Putamen (tissue), 1 donor: ENCODE data around the gene UBE2I.
"Not testable (repeated sequence)": the region's sequence is repeated elsewhere in the genome, so short reads cannot be mapped to it uniquely, and the experiment has no call there.

Experiments used
- DNase-seq: peaks from one replicate; pipeline ENCODE4 v3.0.0-alpha.2; 2016; ENCODE audit warnings: low spot score

UBE2I gene

DNA sequence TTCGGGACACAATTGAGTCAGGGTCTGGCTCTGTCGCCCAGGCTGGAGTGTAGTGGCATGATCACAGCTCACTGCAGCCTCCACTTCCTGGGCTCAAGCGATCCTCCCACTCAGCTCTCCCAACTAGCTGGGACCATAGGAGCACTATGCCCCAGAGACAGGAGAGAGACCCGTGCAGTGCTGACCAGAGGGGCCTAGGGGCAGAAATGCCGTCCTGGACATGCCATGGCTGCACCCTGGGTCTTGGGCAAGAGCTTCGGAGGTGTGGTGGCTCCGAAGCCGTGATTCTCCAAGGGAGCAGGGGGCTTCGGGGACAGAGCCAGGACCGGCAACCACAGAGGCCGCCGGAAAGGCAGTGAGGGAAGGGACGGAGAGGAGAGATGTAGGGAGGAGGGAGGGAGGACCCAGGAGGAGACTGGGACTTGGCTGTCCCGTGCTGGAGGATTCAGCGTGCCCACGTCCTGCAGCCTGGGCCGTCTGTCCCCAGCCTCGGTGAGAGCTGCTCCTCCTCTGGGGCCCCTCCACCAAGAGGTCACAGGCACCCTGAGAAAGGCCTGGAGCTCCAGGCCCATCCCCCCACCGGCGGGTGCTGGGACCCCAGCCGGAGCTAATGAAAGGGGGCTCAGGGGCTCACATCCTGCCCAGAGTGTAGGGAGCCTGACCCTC, 31.7 kb upstream of the UBE2I start:
- DNase-seq, result no peak

DNA sequence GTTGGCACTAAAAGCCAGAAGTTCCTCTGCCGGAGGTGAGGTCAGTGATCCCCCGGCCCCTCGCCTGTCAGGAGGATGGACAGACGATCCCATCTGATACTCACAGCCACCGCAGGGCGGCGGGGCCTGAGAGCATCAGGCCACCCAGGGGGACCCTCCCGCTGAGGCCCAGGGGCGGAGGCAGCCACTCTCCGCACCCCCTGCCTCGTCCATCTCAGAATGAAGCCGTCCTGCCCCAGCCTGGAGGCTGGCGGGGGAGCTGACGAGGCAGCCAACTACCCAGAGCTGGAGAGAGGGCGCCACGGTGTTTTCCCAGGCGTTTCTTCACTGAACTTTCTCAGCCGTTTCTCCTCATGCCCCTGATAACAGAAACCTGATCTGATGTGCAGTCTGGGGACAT, 31.0 kb upstream of the UBE2I start:
- DNase-seq, result no peak

- no peak for DNase-seq
Observed at GRCh38 chr16:1279081-1279944, 30.1 kb upstream of the UBE2I start.

DNA sequence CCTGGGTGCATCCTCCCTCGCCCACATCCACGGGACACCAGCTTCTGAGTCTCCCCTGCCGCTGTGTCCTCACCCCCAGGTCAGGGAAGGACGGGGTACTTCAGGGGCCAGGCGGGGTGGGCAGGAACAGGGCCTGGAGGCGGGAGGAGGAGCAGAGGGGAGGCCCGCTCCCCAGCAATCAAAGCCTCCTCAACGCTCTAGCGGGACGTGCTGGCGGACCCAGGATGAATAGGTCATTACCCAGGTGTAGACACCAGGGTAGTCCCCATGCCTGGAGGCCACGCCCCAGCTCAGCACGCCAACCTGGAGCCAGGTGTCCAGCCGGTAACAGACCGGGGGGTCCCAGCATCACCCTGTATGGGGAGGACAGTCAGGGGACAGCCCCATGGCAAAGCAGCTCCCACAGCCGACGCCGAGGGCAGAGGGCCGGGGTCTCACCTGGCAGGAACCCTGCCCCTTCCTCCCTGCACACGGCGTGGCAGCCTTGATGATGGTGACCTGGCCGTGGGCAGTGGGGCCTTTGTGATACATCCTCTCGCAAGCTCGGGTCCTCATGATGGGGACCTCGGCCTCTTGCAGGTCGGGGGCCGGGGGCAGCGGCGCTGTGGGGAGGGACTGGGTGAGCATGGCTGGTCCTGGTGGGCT, 29.4 kb upstream of the UBE2I start:
- no peak for DNase-seq

- no peak for DNase-seq
Observed at GRCh38 chr16:1280783-1281182, 28.7 kb upstream of the UBE2I start.

DNA sequence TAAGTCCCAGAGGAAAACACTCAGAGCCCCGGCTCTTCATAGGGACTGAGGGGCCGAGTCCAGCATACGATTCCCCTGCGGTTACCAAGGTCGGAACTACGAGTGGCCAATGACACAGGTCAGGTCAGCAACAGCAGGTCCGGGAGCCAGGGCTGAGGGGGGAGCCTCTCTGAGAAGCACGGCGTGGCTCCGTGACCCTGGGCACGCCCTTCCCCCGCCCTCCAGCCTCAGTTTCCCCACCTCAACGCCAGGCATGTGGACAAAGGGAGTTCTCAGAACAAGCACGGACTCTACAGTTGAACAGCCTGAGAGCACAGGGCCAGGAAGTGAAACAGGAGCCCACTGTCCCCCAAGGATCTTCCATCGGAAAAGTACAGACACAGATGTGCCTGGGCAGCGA, 27.9 kb upstream of the UBE2I start:
- no peak for DNase-seq

GRCh38 chr16:1282324-1282973, 27.0 kb upstream of the UBE2I start:
- DNase-seq, result no peak

DNA sequence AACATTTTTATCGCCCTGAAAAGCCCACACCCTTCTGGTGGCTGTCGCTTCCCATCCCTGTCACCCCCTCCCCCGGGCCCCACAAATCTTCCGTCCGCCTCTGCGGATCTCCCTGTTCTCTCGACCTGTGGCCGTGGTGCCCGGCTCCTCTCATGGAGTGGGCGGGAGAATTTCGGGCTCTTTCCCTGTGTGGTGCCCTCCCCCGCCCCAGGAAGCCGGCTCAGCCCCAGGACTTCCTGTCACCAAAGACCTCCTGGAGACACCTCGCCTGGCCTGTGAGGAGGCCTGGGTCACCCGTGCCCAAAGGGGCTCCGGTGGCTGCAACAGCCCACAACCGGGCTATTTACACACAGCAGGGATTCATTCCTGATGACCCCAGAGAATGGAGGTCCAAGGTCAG, 26.1 kb upstream of the UBE2I start:
- DNase-seq, result no peak

DNA sequence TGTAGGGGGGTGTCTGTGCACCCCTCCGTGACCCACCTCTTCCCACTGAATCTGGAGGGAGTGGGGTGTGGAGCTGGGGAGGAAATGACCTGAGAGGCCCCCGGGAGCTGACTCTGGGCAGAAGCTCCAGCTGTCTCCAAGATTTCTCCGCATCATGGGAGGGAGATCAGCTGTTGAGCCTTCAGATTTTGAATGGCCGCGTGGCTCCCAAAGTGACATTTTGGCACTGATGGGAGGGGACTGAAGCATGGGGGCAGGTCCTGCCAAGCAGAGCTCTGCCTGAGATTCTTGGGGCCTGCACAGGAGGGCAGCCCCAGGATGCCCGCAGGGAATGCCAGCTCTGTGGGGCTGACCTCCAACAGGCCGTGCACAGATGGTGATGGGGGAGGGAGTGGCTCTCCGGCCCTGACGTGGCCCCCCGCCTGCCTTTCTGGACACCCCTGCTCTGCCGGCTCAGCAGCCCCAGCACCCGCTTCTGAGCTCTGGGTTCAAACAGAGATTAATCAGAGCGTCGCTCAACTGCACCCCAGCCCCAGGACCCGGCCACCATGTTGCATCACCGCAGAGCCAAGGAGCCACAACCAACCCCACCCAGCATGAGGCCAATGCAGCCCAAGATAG, 25.3 kb upstream of the UBE2I start:
- DNase-seq, result no peak

DNA sequence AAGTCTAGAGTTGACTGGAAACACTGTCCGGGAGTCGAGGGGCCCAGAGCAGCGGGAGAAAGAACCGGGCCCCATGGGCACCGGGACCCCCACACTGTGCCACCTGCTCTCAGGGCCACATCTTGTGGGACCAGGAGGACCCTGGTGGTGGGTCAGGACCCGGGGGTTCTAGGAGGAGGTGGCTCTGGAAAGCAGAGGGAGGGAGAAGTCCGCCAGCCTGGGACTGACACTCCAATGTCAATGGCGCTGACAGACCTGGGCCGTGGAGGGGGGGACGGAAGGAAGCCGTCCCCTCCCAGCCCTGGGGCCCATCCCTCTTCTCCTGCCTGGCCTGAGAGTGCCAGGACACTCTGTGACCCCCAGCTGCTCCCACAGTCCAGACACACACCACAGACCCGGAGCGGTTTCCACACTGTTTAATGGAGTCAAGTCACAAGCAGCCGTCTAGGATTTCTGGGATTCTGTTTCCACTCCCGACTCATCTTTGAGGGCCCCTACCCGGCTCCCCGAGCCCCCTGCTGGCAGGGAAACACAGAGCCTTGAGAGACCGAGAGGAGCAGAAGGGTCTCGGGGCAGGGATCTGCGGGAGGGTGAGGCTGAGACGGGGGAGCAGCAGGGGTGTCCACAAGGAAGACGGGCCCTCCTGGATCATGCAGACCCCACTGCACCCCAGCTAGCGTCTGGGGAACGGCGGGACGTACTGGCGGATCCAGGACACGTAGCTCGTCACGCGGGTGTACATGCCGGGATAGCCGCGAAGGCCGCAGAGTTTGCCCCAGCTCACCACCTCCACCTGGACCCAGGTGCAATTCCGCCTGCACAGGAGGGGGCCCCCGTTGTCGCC, 23.5 kb upstream of the UBE2I start:
- no peak for DNase-seq

GRCh38 chr16:1286513-1287094, 22.8 kb upstream of the UBE2I start:
- DNase-seq, result no peak

- no peak for DNase-seq
Observed at GRCh38 chr16:1287982-1288670, 21.3 kb upstream of the UBE2I start.

DNA sequence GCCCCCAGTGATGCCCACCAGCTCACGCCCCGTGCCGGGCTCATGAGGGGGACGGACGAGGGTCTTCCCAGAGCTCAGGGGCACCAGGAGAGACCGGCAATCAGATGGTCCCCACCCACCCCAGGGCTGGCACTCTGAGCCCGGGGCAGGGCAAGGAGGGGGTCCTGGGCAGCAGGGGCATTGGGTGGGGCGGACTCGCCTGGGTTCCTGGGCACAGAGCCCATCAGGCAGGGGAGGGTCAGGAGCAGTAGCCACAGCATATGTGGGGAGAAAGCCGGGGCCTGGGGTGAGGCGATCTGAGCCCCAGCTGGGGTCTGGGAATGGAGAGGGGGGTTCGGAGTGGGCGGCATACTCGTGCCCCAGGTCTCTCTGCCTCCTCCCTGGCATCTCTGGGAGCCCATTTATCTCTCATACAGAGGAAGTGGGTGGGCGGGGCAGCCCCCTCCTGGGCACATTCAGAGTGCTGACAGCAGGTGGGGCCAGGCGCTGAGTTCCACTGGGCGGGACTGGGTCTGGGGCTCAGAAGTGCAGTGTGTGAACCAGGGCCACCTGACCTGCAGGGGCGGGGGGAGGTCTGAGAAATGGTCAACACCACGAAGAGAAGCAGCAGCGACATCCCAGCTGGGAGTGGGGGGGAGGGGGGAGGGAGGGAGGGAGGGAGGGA, 20.5 kb upstream of the UBE2I start:
- DNase-seq, result no peak

DNA sequence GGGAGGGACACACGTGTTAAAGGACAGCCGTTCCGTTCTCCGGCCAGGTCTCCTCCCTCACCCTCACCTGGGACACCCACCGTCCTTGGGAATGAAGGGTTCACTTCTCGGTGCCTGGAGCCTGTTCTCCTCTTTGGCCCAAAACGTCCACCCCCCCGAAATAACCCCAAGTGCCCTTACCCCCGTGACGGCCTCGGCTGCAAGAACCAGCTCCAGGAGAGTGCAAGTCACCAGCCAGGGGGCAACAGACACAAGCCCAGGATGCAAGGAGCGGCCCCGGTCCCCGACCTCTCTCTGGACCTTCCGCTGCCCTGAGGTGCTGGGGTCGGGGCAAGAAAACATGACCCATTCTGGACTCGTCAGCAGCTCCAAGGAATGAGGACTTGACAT, 20.0 kb upstream of the UBE2I start:
- no peak for DNase-seq

DNA sequence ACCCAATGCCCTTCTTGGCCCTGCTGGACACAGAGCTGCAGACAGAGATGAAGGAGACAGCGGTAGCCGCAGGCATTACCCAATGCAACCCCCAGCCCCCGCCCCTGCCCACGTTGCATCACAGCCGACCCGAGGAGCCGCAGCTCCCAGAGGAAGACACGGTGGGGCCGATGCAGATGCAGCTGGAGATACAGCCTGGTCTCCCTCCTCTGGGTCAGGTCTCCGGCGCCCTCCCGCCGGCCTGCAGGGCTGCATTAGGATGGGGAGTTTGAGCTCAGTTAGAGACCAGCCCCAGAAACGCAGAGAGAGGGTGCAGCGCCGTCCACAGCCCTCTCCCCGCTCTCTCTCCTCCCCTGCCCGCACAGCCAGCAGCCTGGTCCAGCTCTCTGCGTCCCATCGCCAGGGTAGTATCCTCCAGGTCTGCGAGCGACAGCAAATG, 19.4 kb upstream of the UBE2I start:
- no peak for DNase-seq

- DNase-seq, result no peak
Observed at GRCh38 chr16:1290860-1291575, 18.4 kb upstream of the UBE2I start.

GRCh38 chr16:1291576-1291974, 17.9 kb upstream of the UBE2I start:
- DNase-seq, result no peak

DNA sequence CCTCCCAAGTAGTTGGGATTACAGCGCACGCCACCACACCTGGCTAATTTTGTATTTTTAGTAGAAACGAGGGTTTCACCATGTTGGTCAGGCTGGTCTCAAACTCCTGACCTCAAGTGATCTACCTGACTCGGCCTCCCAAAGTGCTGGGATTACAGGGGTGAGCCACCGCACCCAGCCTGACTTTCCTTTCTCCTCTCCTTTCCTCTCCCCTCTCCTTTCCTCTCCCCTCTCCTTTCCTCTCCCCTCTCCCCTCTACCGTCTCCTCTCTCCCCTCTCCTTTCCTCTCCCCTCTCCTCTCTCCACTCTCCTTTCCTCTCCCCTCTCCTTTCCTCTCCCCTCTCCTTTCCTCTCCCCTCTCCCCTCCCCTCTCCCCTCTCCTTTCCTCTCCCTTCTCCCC, 17.2 kb upstream of the UBE2I start:
- DNase-seq, result not testable (repeated sequence)

- not testable (repeated sequence) for DNase-seq
Observed at GRCh38 chr16:1292808-1293207, 16.6 kb upstream of the UBE2I start.
